ENCODE results near the gene C19orf85. TPM values are rescaled to one million over a fixed set of nuclear protein-coding genes. Genes with fewer than 3 reads are reported as not detected.

C19orf85 gene
- total RNA-seq, 2 experiments from 2014 or later, result not detected

- intact Hi-C loops (cut with micrococcal nuclease), result no loop called here
- no peaks in the 10 kb centered on the region for H3K27me3 Mint-ChIP-seq
- DNase-seq, result no peak
- ChIA-PET CTCF (no interaction called here), POLR2A (no interaction called here)
- peaks cover 23% of the 10 kb centered on the region for H3K4me1 Mint-ChIP-seq (ENCODE audit: low read depth)
- H3K4me3 Mint-ChIP-seq, result no peak overlapping the region
- peaks cover 2% of the 10 kb centered on the region for H3K36me3 Mint-ChIP-seq
- no peak overlapping the region for H3K27ac Mint-ChIP-seq
- H3K9me3 Mint-ChIP-seq, result no peaks in the 10 kb centered on the region
Observed at GRCh38 chr19:55481794-55482155, 17.2 kb upstream of the C19orf85 start.

- H3K9me3 Mint-ChIP-seq, result no peaks in the 10 kb centered on the region
- DNase-seq, result no peak
- peaks cover 2% of the 10 kb centered on the region for H3K36me3 Mint-ChIP-seq
- ChIA-PET POLR2A (no interaction called here), CTCF (no interaction called here)
- H3K4me1 Mint-ChIP-seq (ENCODE audit: low read depth), result peaks cover 23% of the 10 kb centered on the region
- no peaks in the 10 kb centered on the region for H3K27me3 Mint-ChIP-seq
- intact Hi-C loops (cut with micrococcal nuclease), result no loop called here
- H3K27ac Mint-ChIP-seq, result no peak overlapping the region
- no peak overlapping the region for H3K4me3 Mint-ChIP-seq
Observed at GRCh38 chr19:55481148-55481793, 16.7 kb upstream of the C19orf85 start.

- DNase-seq, result no peak
- peaks cover 19% of the 10 kb centered on the region for H3K4me1 Mint-ChIP-seq (ENCODE audit: low read depth)
- intact Hi-C loops (cut with micrococcal nuclease), result loop anchor here (5.0 kb wide), 1 partner anchor 128 kb away; the partner anchor contains the start of gene ZNF865
- H3K4me3 Mint-ChIP-seq, result no peak overlapping the region
- H3K36me3 Mint-ChIP-seq, result peaks cover 2% of the 10 kb centered on the region
- H3K27me3 Mint-ChIP-seq, result no peaks in the 10 kb centered on the region
- CTCF ChIA-PET, result interaction anchor here (2.4 kb wide), 1 partner anchor 12 kb away, joined by 11 read pairs; no protein-coding TSS in a partner anchor
- H3K27ac Mint-ChIP-seq, result no peak overlapping the region
- POLR2A ChIA-PET, result no interaction called here
- H3K9me3 Mint-ChIP-seq, result no peaks in the 10 kb centered on the region
Observed at GRCh38 chr19:55479451-55480230, 15.1 kb upstream of the C19orf85 start.

DNA sequence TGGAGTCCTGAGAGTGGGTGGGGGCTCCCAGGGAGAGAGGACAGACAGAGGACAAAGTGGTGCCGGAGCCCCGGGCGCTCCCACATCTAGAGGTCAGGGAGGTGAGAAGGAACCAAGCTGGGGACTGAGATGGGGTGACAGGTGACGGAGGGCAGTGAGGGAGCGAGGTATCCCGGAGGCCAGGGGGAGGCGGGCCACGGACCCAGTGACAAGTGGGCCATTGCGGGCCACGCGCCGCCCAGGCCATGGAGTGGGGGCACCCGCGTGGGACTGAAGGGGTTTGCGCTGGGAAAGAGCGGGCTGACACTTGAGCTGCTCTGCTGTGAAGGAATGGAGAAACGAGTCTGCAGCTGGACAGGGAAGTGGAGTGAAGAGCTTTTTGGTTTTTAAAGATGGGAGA, 14.5 kb upstream of the C19orf85 start:
- H3K4me1 Mint-ChIP-seq (ENCODE audit: low read depth), result peaks cover 19% of the 10 kb centered on the region
- POLR2A ChIA-PET, result no interaction called here
- no peak overlapping the region for H3K4me3 Mint-ChIP-seq
- DNase-seq, result no peak
- H3K36me3 Mint-ChIP-seq, result peaks cover 2% of the 10 kb centered on the region
- no peak overlapping the region for H3K27ac Mint-ChIP-seq
- no peaks in the 10 kb centered on the region for H3K27me3 Mint-ChIP-seq
- no peaks in the 10 kb centered on the region for H3K9me3 Mint-ChIP-seq
- CTCF ChIA-PET, result interaction anchor here (2.4 to 3.5 kb wide), 2 partner anchors 12 to 25 kb away, joined by 11 to 21 read pairs; no protein-coding TSS in a partner anchor
- intact Hi-C loops (cut with micrococcal nuclease), result loop anchor here (5.0 kb wide), 1 partner anchor 128 kb away; the partner anchor contains the start of gene ZNF865

GRCh38 chr19:55478364-55478763, 13.8 kb upstream of the C19orf85 start:
- no peak overlapping the region for H3K27ac Mint-ChIP-seq
- peak overlapping the region; percentile 55 for H3K4me3 Mint-ChIP-seq
- no peaks in the 10 kb centered on the region for H3K27me3 Mint-ChIP-seq
- peaks cover 2% of the 10 kb centered on the region for H3K36me3 Mint-ChIP-seq
- POLR2A ChIA-PET, result no interaction called here
- intact Hi-C loops (cut with micrococcal nuclease), result loop anchor here (5.0 kb wide), 1 partner anchor 129 kb away; the partner anchor contains the start of gene ZNF865
- DNase-seq, result no peak
- peaks cover 19% of the 10 kb centered on the region for H3K4me1 Mint-ChIP-seq (ENCODE audit: low read depth)
- CTCF ChIA-PET, result interaction anchor here (2.4 to 3.5 kb wide), 2 partner anchors 11 to 26 kb away, joined by 11 to 21 read pairs; no protein-coding TSS in a partner anchor
- no peaks in the 10 kb centered on the region for H3K9me3 Mint-ChIP-seq

GRCh38 chr19:55477905-55478304, 13.4 kb upstream of the C19orf85 start:
- Mint-ChIP-seq H3K9me3 (no peaks in the 10 kb centered on the region), H3K4me3 (peak overlapping the region; percentile 55), H3K4me1 (ENCODE audit: low read depth) (peaks cover 19% of the 10 kb centered on the region), H3K36me3 (peaks cover 2% of the 10 kb centered on the region), H3K27me3 (no peaks in the 10 kb centered on the region), H3K27ac (no peak overlapping the region)
- ChIA-PET CTCF (interaction anchor here (1.5 to 3.7 kb wide), 5 partner anchors 11 to 154 kb away, joined by 3 to 48 read pairs (median 11); no protein-coding TSS in a partner anchor), POLR2A (interaction anchor here (1.2 kb wide), 1 partner anchor 18 kb away, joined by 3 read pairs; no protein-coding TSS in a partner anchor)
- intact Hi-C loops (cut with micrococcal nuclease), result loop anchor here (2.0 to 5.0 kb wide), 5 partner anchors 17 to 1611 kb away; partner anchors contain the start of genes ISOC2, MYADM, PPP6R1 and ZNF787
- no peak for DNase-seq

- Mint-ChIP-seq H3K27me3 (no peaks in the 10 kb centered on the region), H3K4me3 (peak within 1 kb of the TSS; percentile 88), H3K36me3 (peaks cover 2% of the 10 kb centered on the region), H3K4me1 (ENCODE audit: low read depth) (peaks cover 19% of the 10 kb centered on the region), H3K27ac (peak within 1 kb of the TSS; percentile 91), H3K9me3 (no peaks in the 10 kb centered on the region)
- POLR2A ChIA-PET, result interaction anchor here (0.5 to 2.2 kb wide), 12 partner anchors 10 to 217 kb away, joined by 3 to 23 read pairs (median 5); partner anchors contain the start of genes HSPBP1, ISOC2, KMT5C and NAT14
- CTCF ChIA-PET, result interaction anchor here (1.0 to 3.7 kb wide), 14 partner anchors 9 to 388 kb away, joined by 3 to 48 read pairs (median 4); partner anchors contain the start of genes FIZ1, ISOC2, TMEM238 and ZNF865
- peak; percentile 99 for DNase-seq
- intact Hi-C loops (cut with micrococcal nuclease), result loop anchor here (2.0 to 5.0 kb wide), 5 partner anchors 15 to 1609 kb away; partner anchors contain the start of genes ISOC2, MYADM, PPP6R1 and ZNF787
Observed at GRCh38 chr19:55476100-55476775, 11.7 kb upstream of the C19orf85 start, which contains the start of gene ZNF628. TSS of gene ZNF628 (plus strand) at chr19:55476617. CDS start at chr19:55479911, 3,294 bp downstream.

GRCh38 chr19:55474269-55475265, 10.0 kb upstream of the C19orf85 start:
- Mint-ChIP-seq H3K9me3 (no peaks in the 10 kb centered on the region), H3K4me1 (ENCODE audit: low read depth) (peaks cover 14% of the 10 kb centered on the region), H3K27me3 (no peaks in the 10 kb centered on the region), H3K4me3 (no peak overlapping the region), H3K36me3 (no peaks in the 10 kb centered on the region), H3K27ac (no peak overlapping the region)
- CTCF ChIA-PET, result interaction anchor here (1.6 to 3.7 kb wide), 3 partner anchors 8 to 158 kb away, joined by 4 to 48 read pairs (median 11); no protein-coding TSS in a partner anchor
- POLR2A ChIA-PET, result no interaction called here
- intact Hi-C loops (cut with micrococcal nuclease), result loop anchor here (5.0 kb wide), 1 partner anchor 133 kb away; the partner anchor contains the start of gene ZNF865
- DNase-seq, result no peak

DNA sequence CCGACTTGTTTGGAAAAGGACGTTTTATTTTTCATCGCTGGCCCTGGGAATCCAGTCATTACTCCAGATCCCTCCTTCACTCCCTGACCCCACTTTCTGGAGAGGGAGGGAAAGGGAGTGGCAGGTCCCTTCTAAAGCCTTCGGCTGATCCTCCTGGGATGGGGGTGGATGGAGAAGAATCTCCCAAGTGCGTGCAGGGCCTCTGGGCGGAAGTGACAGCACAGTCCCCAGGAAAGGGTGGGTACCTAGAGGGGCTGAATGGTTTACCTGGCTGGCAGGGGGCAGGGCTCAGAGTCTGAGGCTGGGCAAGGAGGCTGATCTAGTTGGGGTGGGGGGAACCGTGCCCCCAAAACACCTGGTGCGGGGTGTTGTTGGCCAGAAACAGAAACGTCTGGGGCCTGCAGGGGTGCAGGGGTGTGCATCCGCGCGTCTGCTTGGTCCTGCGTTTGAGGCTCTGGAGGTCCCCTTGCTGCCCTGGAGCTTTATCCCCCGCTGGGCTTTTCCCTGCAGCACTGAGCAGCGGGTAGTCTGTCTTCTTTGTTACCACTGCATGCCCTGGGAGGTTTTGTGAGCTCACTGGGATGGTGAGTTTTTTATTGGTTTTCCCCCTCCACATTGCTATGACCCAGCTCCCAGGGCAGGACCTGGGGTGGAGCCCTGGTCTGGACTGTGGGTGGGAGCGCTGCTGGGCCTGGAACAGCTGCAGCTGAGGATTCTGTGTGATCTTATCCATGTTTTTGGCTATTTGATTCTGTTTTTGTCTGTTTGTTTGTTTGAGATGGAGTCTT, 8.9 kb upstream of the C19orf85 start:
- Mint-ChIP-seq H3K27me3 (no peaks in the 10 kb centered on the region), H3K4me3 (no peak overlapping the region), H3K27ac (no peak overlapping the region), H3K36me3 (no peaks in the 10 kb centered on the region), H3K4me1 (ENCODE audit: low read depth) (peaks cover 11% of the 10 kb centered on the region), H3K9me3 (no peaks in the 10 kb centered on the region)
- ChIA-PET CTCF (interaction anchor here (1.6 to 2.7 kb wide), 2 partner anchors 31 to 159 kb away, joined by 4 to 11 read pairs; no protein-coding TSS in a partner anchor), POLR2A (no interaction called here)
- no peak for DNase-seq
- intact Hi-C loops (cut with micrococcal nuclease), result no loop called here

DNA sequence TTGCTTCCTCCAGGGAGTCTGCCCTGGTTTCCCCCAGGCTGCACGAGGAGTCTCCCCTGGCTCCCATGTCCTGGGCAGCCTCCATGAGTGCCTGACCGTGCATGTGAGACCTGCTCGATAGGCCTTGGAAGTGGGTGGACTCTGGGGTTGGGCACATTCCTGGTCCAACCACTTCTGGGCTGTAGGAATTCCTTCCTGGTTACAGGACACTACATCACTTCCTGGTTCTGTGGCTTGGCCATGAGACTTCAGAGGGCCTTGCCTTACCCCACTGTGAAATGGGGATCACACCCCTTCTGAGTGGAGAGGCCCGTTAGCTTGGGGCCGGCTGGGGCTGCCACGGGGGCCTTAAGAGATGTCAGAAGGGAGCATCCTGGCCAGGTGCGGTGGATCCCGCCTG, 7.9 kb upstream of the C19orf85 start:
- ChIA-PET POLR2A (no interaction called here), CTCF (interaction anchor here (2.7 kb wide), 1 partner anchor 32 kb away, joined by 11 read pairs; no protein-coding TSS in a partner anchor)
- Mint-ChIP-seq H3K4me1 (ENCODE audit: low read depth) (peaks cover 7% of the 10 kb centered on the region), H3K9me3 (no peaks in the 10 kb centered on the region), H3K4me3 (no peak overlapping the region), H3K27me3 (no peaks in the 10 kb centered on the region), H3K27ac (no peak overlapping the region), H3K36me3 (no peaks in the 10 kb centered on the region)
- intact Hi-C loops (cut with micrococcal nuclease), result no loop called here
- DNase-seq, result no peak
